Right lobe of liver (tissue), 4 donors: ENCODE measurements around the gene RNASEH2A.

Experiments used
- POLR2A ChIP-seq: fragments of 450-650 bp; IDR thresholded peaks from one replicate; pipeline ENCODE4 v1.6.1; 2017; ENCODE audit warnings: antibody characterized with exemption, mild to moderate bottlenecking
- TF ChIP-seq, protein P1 (sequence below), 4 donors: fragments of 200-600 bp in 3 of 4; fragments of 450-650 bp in 1 of 4; IDR thresholded peaks; one replicate each; pipeline versions ENCODE4 v1.5.1 to v1.8.0; 2016 to 2022; ENCODE audit warnings: antibody characterized with exemption in 4 of 4, mild to moderate bottlenecking in 2 of 4
- donor health status: DM: no; HTN: no; CAD: no.
- donor health status: DM: no; HTN: no; CAD: no.
- donor health status: DM: no; HTN: yes; CAD: no.

DNA sequence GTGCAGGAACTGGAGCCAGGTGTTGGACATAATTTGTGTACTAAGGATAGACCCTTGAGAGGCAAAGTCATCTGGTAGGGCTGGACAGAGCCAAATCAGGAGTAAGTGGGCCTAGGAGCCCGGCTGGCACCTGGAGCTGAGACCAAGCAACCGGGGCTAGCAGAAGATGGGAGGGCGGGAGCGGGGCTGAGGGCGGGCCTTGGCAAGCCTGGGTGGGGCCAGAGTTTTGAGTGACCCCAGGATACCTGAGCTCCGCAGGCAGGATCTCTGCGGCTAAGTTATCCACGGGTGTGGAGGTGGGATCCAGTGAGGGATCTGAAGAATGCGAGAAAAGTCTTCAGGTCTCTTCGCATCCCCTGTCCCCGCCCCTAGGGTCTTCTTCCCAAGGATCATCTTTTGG is 39.2 kb upstream of the RNASEH2A start:
- TF ChIP-seq POLR2A: no peak
- TF ChIP-seq, protein P1, sequence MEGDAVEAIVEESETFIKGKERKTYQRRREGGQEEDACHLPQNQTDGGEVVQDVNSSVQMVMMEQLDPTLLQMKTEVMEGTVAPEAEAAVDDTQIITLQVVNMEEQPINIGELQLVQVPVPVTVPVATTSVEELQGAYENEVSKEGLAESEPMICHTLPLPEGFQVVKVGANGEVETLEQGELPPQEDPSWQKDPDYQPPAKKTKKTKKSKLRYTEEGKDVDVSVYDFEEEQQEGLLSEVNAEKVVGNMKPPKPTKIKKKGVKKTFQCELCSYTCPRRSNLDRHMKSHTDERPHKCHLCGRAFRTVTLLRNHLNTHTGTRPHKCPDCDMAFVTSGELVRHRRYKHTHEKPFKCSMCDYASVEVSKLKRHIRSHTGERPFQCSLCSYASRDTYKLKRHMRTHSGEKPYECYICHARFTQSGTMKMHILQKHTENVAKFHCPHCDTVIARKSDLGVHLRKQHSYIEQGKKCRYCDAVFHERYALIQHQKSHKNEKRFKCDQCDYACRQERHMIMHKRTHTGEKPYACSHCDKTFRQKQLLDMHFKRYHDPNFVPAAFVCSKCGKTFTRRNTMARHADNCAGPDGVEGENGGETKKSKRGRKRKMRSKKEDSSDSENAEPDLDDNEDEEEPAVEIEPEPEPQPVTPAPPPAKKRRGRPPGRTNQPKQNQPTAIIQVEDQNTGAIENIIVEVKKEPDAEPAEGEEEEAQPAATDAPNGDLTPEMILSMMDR (IDR thresholded peaks at IDR 0.05): no peak
